Measurements from ENCODE around the gene SHANK2.

Gene SHANK2

DNA sequence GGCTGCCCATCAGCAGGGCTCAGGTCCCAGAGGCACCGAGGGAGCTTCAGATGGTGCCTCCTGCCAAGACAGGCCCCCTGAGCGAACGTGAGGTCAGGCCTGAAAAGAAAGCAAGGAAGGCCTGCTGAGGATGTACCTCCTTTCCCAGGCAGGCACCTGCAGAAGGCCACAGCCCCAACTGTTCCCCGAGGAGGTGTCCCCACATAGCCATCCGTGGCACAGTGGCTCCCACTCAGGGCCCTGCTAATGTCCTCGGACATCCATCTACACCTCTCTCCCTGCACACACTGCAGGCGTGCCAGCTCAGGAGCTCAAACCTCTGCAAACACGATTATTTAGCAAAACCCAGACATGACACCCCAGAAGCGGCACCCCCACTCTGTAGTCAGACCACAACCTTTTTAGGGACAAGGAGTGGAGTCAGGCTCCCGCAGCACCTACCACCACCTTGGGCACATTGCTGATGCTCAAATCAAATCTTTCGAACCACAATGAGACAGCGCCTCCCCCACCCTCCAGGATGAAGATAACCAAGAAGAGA lies 36.9 kb downstream of the SHANK2 start:
- no peak for DNase-seq

DNA sequence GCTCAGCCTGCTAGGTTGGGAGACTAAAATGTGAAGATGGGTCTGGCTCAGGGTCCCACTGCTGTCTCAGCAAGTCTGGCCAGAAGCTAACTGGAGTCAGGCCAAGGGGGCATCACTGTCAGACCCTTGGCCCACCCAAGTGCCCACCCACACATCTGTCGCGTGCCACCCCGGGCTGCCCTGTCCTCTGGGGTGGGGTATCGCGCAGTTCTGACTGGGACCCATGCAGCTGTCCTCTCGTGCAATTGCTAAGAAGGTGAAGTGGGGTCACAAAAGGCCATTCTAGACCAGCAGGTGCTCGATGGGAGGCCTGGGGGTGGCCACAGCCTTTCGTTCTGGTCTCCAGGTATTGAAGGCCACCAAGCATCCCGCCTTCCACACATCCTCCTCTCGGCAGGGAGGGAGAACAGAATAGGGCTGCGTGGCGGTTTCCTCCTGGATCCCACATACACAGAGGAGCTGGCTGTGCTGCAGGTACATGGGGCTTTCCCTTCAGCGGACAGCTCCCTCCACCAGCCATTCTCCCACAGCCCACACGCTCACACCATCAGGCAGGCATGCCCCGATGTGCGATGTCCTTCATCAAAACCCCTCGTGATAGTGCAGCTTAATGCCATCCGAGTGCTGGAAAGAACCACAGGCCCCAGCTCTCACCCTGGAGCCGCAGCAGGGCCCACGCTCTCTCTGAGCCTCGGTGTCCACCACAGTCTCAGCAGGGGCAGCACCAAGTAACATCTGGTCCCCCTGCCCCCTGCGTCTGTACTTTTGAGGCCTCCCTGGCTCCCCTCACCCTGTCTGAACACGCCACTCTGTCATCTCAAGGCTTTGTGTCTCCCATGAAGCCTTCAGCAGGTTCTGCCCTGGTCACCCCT lies 37.6 kb downstream of the SHANK2 start:
- no peak for DNase-seq

DNA sequence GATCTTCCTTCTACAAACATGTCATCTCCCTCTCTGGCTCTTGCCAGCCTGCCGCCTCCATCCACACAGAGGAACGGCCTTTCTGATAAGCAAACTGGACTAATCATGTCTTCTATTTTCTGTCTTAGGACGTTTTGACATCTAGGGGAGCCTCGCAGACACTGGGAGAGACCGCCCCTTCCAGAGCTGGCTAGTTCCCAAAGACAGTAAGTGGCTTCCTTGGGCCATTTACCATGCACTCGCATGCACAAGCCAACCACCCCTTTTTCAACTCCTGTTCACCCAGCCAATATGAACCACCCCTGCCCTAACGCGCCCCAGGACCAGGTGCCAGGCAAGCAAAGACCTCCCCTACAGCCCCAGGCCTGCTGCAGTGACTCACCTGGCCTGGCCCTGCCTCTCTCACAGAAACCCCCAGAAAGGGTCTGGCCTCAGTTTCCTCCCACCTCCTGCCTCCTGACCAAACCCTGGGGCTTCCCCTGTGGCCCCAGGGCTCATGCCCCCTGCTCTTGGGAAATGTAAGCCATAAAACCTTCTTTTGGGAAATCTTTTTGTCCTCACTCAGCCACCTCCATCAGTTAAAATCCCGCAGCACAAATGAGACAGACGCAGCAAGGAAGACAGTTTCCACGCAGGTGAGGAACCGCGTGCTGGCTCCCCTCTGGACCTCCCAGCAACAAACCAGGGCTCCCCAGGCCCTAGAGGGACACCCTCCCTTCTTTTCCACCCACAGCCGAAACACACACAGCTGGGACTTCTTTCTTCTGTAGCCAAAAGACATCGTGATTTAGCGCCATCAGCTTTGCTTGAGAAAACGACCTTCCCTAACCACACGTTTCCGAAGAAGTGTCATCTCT lies 38.5 kb downstream of the SHANK2 start:
- DNase-seq, result no peak

DNA sequence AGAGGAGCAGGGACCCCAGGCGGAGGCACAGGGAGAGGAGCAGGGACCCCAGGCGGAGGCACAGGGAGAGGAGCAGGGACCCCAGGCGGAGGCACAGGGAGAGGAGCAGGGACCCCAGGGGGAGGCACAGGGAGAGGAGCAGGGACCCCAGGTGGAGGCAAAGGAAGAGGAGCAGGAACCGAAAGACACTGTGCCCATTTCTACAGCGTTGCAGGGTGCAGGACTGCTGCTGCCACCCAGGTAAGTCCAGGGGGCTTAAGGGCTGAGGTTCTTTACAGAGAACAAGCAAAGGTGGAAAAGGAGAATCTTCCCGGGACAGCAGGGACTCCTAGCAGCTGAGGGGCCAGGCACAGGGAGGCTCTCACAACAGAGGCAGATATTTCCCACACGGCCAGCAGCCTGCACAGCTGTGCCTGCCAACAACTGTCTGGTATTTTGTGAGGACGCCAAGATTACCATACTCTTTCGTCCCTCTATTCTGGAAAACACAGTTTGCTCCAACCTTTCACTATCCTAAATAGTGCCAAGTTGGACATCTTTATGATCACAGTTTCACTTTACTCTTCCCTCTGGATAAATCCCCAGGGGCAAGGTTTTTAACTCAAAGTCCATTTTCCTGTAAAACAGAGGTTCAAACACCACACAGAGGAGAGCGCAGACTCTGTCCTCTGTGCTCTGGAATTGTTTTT lies 39.4 kb downstream of the SHANK2 start:
- DNase-seq, result no peak

DNA sequence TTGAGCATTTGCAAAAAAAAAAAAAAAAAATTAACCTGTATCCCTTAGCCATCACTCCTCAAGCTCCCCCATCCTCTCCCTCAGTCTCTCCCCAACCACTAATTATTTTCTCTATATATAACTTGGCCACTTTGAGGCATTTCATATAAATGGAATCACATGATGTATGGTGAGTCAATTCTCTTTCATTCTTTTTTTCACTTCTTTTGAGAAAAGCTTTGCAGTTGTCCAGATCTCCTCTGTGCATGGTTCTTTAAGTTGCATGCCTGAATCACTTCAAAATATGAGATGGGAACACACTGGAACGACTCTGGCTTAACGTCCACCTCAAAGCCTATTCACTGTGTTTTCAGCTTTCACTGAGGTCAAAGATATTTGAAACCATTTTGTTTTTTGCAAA lies 40.7 kb downstream of the SHANK2 start:
- DNase-seq, result no peak

DNA sequence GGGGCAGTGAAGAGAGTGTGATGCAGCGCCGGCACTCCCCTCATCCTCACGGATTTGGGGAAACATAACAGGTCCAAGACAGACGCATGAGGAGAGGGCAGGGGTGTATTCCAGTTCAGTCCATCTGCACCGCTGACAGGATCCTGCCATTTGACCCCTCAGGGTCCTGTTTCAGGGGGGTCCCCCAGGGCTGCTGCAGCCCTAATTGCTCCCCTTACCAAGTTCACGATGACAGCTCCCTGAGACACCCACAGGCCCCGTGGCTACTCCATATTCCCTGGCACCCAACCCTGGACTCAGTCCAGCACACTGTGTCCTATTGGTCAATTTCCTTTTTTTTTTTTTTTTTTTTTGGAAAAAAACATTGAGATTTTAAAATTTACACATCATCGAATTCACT lies 41.5 kb downstream of the SHANK2 start:
- DNase-seq, result no peak

DNA sequence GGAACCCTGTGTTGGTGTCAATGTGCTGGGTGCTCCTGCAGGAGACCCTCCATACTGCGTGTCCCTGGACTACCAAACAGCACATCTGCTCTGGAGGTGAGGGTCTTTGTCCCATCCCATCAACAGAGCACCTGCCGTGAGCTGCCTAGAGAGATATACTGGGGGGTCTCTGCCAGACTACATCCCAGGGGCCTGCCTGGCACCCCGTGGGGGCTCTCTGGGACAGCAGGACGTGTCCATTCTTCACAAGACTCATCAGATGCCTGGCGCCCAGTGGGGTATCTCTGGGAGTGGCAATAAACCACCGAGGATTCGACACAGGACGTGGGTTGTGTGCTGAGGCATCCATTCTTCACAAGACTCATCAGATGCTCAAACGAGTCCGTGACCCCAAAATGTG lies 42.7 kb downstream of the SHANK2 start:
- DNase-seq, result no peak

DNA sequence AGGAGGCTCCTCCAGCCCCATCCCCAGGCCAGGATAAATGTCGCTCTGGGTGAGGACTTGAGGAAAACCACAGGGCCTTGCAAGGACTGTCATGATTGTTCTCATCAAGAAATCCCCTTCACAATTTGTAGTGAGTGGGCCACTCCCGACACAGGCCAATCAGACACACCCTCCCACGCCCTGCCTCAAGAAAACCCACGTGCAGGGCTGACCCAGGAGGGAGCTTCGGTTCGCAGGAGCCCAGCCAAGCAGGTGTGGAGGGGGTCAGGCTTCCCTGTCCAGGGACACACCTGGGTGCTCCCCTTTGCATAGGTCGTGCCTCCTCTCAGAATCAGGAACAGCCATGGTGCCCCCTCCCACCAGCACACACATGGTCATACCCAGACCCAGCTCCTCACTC lies 43.2 kb downstream of the SHANK2 start:
- no peak for DNase-seq

DNA sequence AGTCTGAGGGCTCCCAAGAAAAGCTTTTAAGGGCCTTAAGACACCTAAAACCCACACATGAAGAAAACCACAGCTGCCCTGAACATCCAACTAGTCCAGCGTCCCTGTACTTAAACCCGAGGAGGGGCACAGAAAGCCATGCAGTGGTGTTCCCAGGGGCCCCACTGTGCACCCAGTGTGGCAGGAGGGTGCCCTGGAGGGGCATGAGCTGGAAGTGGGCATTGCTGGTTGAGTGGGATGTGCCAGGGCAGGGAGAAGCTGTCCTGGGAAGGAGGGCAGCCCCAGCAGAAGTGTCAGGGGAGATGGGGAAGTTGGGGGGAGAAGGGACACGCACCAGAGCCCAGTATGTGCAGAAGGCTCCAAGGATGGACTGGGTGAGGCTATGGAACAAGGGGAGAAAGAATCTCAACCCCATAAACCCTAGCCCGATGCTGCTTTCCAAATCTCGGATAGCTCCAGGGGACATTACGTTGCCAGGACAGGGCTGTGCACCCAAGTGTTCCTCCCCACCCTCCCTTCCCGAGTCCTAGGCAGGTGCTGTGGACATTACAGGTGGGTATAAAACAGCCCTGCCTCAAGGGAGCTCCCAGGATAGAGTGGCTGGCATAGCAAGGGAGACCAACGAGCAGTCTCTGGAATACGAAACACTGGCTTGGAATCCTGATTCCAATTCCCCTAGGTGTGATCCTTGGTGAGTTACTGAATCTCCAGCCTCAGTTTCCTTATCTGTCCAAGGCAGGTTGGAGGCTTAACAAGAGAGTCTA lies 44.2 kb downstream of the SHANK2 start:
- DNase-seq, result no peak

DNA sequence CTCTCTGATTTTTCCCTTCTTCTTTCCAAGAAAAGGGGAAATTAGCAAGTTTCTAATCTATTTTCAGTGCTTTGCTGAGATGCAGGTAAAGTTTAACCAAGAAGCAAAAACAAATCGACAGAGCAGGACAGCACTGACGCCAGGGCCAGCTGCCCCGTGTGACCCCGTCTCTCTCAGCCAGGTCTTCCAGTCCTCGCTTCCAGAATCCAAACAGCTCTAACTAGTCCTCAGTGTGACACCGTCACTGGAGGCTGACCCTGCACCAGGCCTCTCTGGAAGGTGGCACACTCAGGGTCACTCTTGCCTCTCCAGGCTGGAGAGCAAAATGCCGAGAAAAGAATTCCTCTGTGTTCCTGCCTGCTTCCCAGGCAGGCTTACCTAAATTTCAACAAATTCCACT lies 44.8 kb downstream of the SHANK2 start:
- no peak for DNase-seq

DNA sequence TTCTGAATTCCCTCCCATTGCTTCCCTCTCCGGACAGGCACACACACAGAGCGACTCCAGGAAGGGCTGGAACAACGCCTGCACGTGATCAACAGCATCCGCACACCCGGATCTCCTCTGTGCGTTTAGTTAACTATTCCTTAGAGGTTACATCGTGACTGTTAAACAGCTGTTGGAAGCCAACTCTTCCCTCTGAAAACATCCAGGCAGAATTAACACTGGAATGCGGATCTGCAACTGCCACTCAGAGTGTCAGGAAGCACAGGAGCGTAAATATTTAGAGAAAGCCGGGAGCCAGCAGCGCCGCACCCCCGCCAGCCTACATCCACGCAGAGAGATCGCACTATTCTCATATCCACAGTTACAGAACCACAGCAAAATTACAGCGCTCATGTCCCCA lies 46.2 kb downstream of the SHANK2 start:
- no peak for DNase-seq

DNA sequence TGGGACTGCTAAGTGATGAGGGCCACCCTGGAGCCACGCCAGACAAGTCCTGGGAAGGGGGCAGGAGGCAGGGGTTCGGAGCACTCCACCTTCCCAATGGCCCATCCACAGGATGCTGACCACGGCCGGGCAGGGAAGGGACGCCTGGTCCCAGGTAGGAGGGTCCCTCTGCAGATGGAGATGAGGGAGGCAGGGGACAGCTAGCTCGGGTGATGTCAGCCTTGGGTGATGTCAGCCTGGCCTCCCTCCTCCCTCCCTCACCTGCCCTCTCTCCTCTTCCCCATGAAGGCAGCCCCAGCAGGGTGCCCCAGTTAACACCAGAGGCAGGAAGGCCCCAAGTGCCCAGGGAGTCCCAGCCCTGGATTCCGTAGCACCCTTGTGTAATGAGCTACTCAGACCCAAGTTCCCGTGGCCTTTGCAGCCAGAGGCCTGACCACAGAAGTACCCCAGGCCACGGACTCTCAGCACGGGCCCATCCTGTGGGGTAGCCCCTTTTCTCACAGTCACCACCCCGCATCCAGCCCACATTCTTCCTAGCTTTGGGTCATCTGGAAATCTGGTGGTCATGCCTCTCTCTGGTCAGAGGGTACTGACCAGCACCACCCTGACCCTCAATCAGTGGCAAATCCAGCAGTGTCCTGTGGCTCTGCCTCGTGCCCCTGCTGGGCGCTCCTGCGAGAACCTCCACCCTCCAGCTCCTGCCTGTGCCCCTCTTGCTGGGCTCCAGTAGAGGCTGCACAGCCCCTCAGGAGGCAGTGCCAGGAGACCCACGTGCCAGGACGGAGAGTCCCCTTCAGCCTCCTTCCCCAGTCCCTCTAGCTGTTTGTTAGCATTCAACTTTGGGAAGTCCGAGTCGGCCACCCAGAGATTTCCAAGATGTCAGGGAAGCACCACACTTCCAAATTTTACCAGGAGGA lies 47.4 kb downstream of the SHANK2 start:
- no peak for DNase-seq

DNA sequence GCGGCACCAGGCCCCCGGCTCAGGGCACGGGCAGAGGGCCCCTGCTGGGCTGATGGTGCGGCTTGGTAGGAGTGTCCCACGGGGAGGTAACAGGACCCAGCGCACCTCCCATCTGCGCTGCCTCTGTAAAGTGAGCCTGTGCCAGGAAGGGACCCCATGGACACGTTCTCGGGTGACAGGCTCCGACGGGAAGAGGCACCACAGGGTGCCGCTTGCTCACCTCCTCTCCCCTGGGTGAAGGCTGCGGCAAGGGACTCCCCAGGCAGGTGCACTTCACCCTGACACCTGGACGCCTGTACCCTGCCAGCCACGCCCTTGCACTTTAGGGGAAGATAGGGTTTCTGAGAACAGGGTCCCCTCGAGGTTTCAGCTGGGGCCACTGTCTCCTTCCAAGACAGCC lies 48.1 kb downstream of the SHANK2 start:
- DNase-seq, result no peak

DNA sequence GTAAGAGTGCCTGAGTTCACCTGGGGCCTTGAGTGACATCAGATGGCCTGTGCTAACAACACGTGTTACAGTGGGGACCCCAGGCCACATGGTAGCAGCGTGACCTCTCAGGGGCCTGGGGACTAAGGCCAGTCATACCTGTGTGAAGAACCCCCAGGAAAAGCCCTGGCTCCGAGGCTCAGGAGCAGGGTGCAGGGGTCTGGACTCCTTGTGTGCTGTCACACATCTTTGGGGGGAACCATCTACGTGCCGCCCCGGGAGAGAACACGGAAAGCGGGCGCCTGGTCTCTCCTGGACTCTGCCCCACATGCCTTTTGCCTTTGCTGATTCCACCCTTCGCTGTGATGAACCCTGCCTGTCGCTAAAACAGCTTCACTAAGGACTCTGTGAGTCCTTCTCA lies 48.7 kb downstream of the SHANK2 start:
- DNase-seq, result no peak

DNA sequence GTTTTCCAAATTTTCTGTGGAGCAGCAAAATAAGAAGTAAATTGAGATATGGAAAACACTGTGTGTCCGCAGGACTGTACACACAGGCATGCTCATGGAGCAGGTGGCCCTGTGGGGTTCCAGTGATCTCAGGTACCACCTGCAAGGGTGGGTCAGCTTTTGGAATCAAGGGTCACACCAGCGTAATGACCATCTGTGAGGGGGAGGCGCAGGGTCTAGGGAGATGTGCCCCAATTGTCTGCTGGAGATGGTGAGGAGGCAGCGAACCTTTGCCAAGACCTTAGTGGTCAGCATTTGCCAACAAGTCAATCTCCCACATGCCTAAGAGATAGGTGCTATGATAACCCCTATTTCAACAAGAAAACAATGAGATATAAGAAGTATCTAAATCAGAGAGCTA lies 49.4 kb downstream of the SHANK2 start:
- DNase-seq, result no peak

DNA sequence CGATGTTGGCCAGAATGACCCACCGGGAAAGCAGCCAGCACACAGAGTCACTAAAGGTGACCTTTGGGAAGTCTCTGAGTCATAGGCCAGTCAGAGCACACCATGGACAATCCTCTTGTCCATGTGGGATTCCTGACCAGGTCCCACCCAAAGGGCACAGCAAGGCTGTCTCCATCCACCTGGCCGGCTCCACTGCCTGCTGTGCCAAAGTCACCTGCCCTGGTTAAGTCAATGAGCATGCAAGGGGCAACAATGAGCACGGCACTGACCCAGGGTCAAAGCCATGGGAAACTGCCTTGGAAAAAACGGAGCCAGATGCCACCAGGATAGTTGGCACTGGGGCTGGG lies 49.8 kb downstream of the SHANK2 start:
- no peak for DNase-seq

Data from NCI-H1048 (cell line).